Skeletal muscle satellite cell (primary cell): Measurements from ENCODE around the gene CAMKK1.

ENCODE experiments used
- H3K27me3 ChIP-seq: 2 replicates; pipeline ENCODE4 v1.7.0; 2013; ENCODE audit warnings: low read length; ENCODE audit not compliant: control insufficient read depth, insufficient read depth
- H3K36me3 ChIP-seq: 2 replicates; pipeline ENCODE4 v1.7.0; 2013; ENCODE audit warnings: mild to moderate bottlenecking, control low read depth, low read length; ENCODE audit not compliant: insufficient read depth
- H3K4me1 ChIP-seq: 2 replicates; pipeline ENCODE4 v1.7.0; 2013; ENCODE audit warnings: low read length; ENCODE audit not compliant: control insufficient read depth, insufficient read depth
- H3K4me2 ChIP-seq: 2 replicates; pipeline ENCODE4 v1.7.0; 2013; ENCODE audit warnings: mild to moderate bottlenecking, low read length
- H3K4me3 ChIP-seq: 2 replicates; pipeline ENCODE4 v1.7.0; 2013; ENCODE audit warnings: low read length
- H3K9ac ChIP-seq: 2 replicates; pipeline ENCODE4 v1.7.0; 2013; ENCODE audit warnings: mild to moderate bottlenecking, low read depth, low read length, moderate library complexity
- H3K9me3 ChIP-seq: replicated peaks from 2 replicates; pipeline ENCODE4 v1.7.0; 2013; ENCODE audit warnings: mild to moderate bottlenecking, control low read depth, low read length

CAMKK1 gene

GRCh38 chr17:3813171-3813570 is 79.7 kb downstream of the CAMKK1 start:
- H3K4me3 ChIP-seq: no peak overlapping the region
- peaks cover 81% of the 10 kb centered on the region for H3K36me3 ChIP-seq
- H3K4me1 ChIP-seq: peaks cover 7% of the 10 kb centered on the region
- no peaks in the 10 kb centered on the region for H3K27me3 ChIP-seq
- no peak overlapping the region for H3K4me2 ChIP-seq
- H3K9ac ChIP-seq: no peak overlapping the region
- H3K9me3 ChIP-seq: no peaks in the 10 kb centered on the region

- Histone ChIP-seq H3K9ac (no peak overlapping the region), H3K4me3 (no peak overlapping the region), H3K4me2 (no peak overlapping the region)
Measured at GRCh38 chr17:3812771-3813170, 80.1 kb downstream of the CAMKK1 start.

DNA sequence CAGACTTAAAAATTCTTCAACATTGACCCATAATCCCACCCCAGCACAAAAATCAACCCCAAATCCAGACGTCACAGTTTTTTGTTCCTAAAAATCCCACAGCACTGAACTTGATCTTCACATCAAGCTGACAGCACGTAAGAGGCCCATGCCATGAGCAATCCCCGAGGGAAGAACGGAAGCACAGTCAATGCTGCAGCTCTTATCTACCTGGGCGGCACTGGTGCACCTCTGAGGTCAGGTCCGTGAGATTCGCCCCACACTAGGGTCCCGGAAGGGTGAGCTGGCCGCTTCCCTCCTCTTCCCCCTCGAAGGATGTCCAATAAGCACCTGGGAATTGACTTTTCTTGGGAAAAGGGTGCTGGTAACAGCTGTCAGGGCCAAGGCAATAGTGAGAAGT is 80.6 kb downstream of the CAMKK1 start:
- Histone ChIP-seq H3K36me3 (peaks cover 83% of the 10 kb centered on the region), H3K9me3 (no peaks in the 10 kb centered on the region), H3K9ac (no peak overlapping the region), H3K4me3 (no peak overlapping the region), H3K4me1 (peaks cover 8% of the 10 kb centered on the region), H3K27me3 (no peaks in the 10 kb centered on the region), H3K4me2 (no peak overlapping the region)

More at GRCh38 chr17:3812771-3813170, 80.1 kb downstream of the CAMKK1 start:
- no peaks in the 10 kb centered on the region for H3K9me3 ChIP-seq
- H3K27me3 ChIP-seq: no peaks in the 10 kb centered on the region
- H3K36me3 ChIP-seq: peaks cover 81% of the 10 kb centered on the region
- H3K4me1 ChIP-seq: peaks cover 8% of the 10 kb centered on the region
